HepG2 (cell line): ENCODE measurements around the gene C1S. TPM values are rescaled to one million over a fixed set of nuclear protein-coding genes. Genes with fewer than 3 reads are reported as not detected.

Source experiments
- ATAC-seq: fragments of 200-7000 bp; cut with Tn5 transposase; 3 replicates; pipeline ENCODE4 v1.9.1; 2020; ENCODE audit warnings: mild to moderate bottlenecking, moderate library complexity
- BruUV-seq: library from RNA; stranded (reverse); fragments of 400-500 nt; replicated peaks from 2 replicates; lab custom pipeline; 2021; lab: Mats Ljungman, UMichigan
- CTCF ChIA-PET: fragments of 300-600 bp; formaldehyde crosslinking; extraction: SDS; loops from one replicate; lab custom pipeline; 2021; ENCODE audit warnings: low total read pairs, inconsistent platforms, low intra/inter-chr PET ratio; lab: Yijun Ruan, JAX
- POLR2A ChIA-PET: fragments of 350-600 bp; sonication (Branson Sonifier 250); formaldehyde crosslinking; loops from one replicate; lab custom pipeline; 2020; ENCODE audit warnings: antibody characterized with exemption, inconsistent platforms; lab: Yijun Ruan, JAX
- DNase-seq: peaks from one replicate; pipeline ENCODE4 v3.0.0-alpha.2; 2015; ENCODE audit warnings: low spot score
- FAIRE-seq: peaks from 3 replicates; lab custom pipeline; 2011; peaks lifted over from hg19 to GRCh38; lab: Jason Lieb, UNC
- H2AFZ ChIP-seq: one replicate; pipeline ENCODE4 v1.6.1; 2011; ENCODE audit warnings: low read length, inconsistent platforms
- H3K27ac ChIP-seq: fragments of 300-600 bp; 3 replicates; pipeline ENCODE4 v1.8.0; 2011; ENCODE audit warnings: mixed run types, mild to moderate bottlenecking, mixed read lengths, low read length, inconsistent platforms; ENCODE audit not compliant: insufficient read depth; ENCODE audit errors: extremely low read length
- H3K27me3 ChIP-seq, 2 experiments: fragments of 200-600 bp in 1 of 2; 2 replicates in 1 of 2; 3 replicates in 1 of 2; pipeline versions ENCODE4 v1.6.0 to v1.8.0; 2011; ENCODE audit warnings: low read length in 2 of 2, mild to moderate bottlenecking in 2 of 2, moderate library complexity in 2 of 2, inconsistent platforms in 1 of 2; ENCODE audit not compliant: insufficient read depth in 2 of 2, control insufficient read depth in 1 of 2
- H3K36me3 ChIP-seq, 2 experiments: fragments of 200-600 bp in 1 of 2; replicated peaks in 1 of 2; 2 replicates in 1 of 2; 3 replicates in 1 of 2; pipeline versions ENCODE4 v1.5.1 to v1.8.0; 2011; ENCODE audit warnings: low read length in 2 of 2, inconsistent platforms in 1 of 2; ENCODE audit not compliant: insufficient read depth in 2 of 2, control insufficient read depth in 1 of 2
- H3K4me1 ChIP-seq: 2 replicates; pipeline ENCODE4 v1.5.1; 2012; ENCODE audit warnings: low read length, inconsistent platforms; ENCODE audit not compliant: insufficient read depth
- H3K4me2 ChIP-seq: 2 replicates; pipeline ENCODE4 v1.6.0; 2011; ENCODE audit warnings: low read depth, low read length, inconsistent platforms
- H3K4me3 ChIP-seq, 3 experiments: fragments of 200-600 bp in 1 of 3; sonication (generic), shearing (Covaris generic) in 1 of 3; replicated peaks in 1 of 3; 2 replicates each; pipeline ENCODE4 v1.5.1; 2011 to 2016; ENCODE audit warnings: low read length in 3 of 3, inconsistent platforms in 2 of 3, low read depth in 2 of 3, mild to moderate bottlenecking in 2 of 3, control low read depth in 1 of 3, mixed read lengths in 1 of 3; ENCODE audit not compliant: insufficient read depth in 1 of 3
- H3K79me2 ChIP-seq: one replicate; pipeline ENCODE4 v1.6.1; 2011; ENCODE audit warnings: low read length, inconsistent platforms; ENCODE audit not compliant: insufficient read depth
- H3K9ac ChIP-seq: 2 replicates; pipeline ENCODE4 v1.6.0; 2011; ENCODE audit warnings: mild to moderate bottlenecking, low read depth, low read length, inconsistent platforms; ENCODE audit not compliant: insufficient read depth
- H3K9me3 ChIP-seq: 2 replicates; pipeline ENCODE4 v1.5.1; 2012; ENCODE audit warnings: mild to moderate bottlenecking, low read length
- H4K20me1 ChIP-seq: 2 replicates; pipeline ENCODE4 v1.6.0; 2011; ENCODE audit warnings: inconsistent platforms, mild to moderate bottlenecking, low read length, moderate library complexity; ENCODE audit not compliant: insufficient read depth
- CEBPB ChIP-seq: IDR thresholded peaks from 2 replicates; pipeline ENCODE4 v1.6.1; 2011; ENCODE audit warnings: low read depth, low read length, improper control_type of control experiment, borderline replicate concordance
- DMAP1 ChIP-seq: IDR thresholded peaks from 2 replicates; pipeline ENCODE4 v1.6.1; 2016
- KMT2A ChIP-seq: sonication (generic); formaldehyde crosslinking; IDR thresholded peaks from 2 replicates; pipeline ENCODE4 v1.4.0; 2020; ENCODE audit warnings: missing genetic modification reagents
- PHF21A ChIP-seq: sonication (generic); formaldehyde crosslinking; IDR thresholded peaks from 2 replicates; pipeline ENCODE4 v1.5.0; 2020; ENCODE audit warnings: mild to moderate bottlenecking, missing genetic modification reagents
- SP2 ChIP-seq: sonication (generic); formaldehyde crosslinking; IDR thresholded peaks from 2 replicates; pipeline ENCODE4 v1.5.1; 2020; ENCODE audit warnings: mild to moderate bottlenecking, missing genetic modification reagents
- TERF1 ChIP-seq: sonication (generic); formaldehyde crosslinking; IDR thresholded peaks from 2 replicates; pipeline ENCODE4 v1.8.0; 2022; ENCODE audit warnings: mild to moderate bottlenecking, missing genetic modification reagents, moderate library complexity
- WIZ ChIP-seq: sonication (generic); formaldehyde crosslinking; IDR thresholded peaks from 2 replicates; pipeline ENCODE4 v1.5.1; 2020; ENCODE audit warnings: mild to moderate bottlenecking, missing genetic modification reagents
- WGBS: methylation state at CpG from one replicate; pipeline ENCODE4 v1.1.6; 2017; ENCODE audit warnings: low lambda C conversion rate; 5-methylcytosine and 5-hydroxymethylcytosine counted together
- in situ Hi-C: cut with HindIII; loops from 2 replicates; pipeline ENCODE4 v1.10.0; 2017; ENCODE audit warnings: low pct_unique_long_range_greater_than_20kb; ENCODE audit not compliant: extremely low pct_ligation_motif_present
- intact Hi-C: fragments of 100-400 bp; cut with micrococcal nuclease; formaldehyde crosslinking; loops from one replicate; pipeline ENCODE4 v1.10.0; 2022; ENCODE audit not compliant: unreplicated experiment
- polyA plus RNA-seq, 8 experiments: library from polyadenylated mRNA; depleted of rRNA in 3 of 8; stranded (reverse) in 7 of 8; unstranded in 1 of 8; fragments of >200 nt; fragmentation: Illumina TruSeq in 4 of 8; extraction: Trizol in 4 of 8; gene quantifications; 2 replicates each; pipeline versions ENCODE4 v1.2.1 to v1.2.3, GENCODE V29; 2011 to 2016; ENCODE audit warnings: low read depth in 4 of 8, missing spikeins in 1 of 8, mixed read lengths in 1 of 8; ENCODE audit not compliant: insufficient read depth in 1 of 8
- total RNA-seq, 5 experiments: library from RNA; depleted of rRNA; stranded (reverse); fragments of >200 nt; fragmentation: Illumina TruSeq; extraction: Trizol; gene quantifications; 2 replicates each; pipeline ENCODE4 v1.2.3, GENCODE V29; 2016; ENCODE audit warnings: low read depth in 1 of 5

C1S gene
- total and polyA plus RNA-seq, 2 of the 13 experiments (the other 11 are each of a cell fraction or from before 2014, with no cell fraction given), result 14.5 to 18.2 TPM

- ATAC-seq (no peak), FAIRE-seq (no peak), DNase-seq (no peak)
- no TSS peak for BruUV-seq
- POLR2A ChIA-PET, result no interaction called here
- WGBS, result 12% methylated on average over 3 of the region's 3 CpGs
- TF ChIP-seq CEBPB (0 out of 2 replicates have a peak, but pooled peaks have one; percentile 36), WIZ (CRISPR knock-in tag) (no peak), DMAP1 (no peak)
- H3K4me1 ChIP-seq, result peaks cover 34% of the 10 kb centered on the region
- no peaks in the 10 kb centered on the region for H3K79me2 ChIP-seq
- intact Hi-C loops, result no loop called here
- no peaks in the 10 kb centered on the region for H3K9me3 ChIP-seq
- no peaks in the 10 kb centered on the region for H3K36me3 ChIP-seq
- in situ Hi-C loops, result no loop called here
- no peak overlapping the region for H2AFZ ChIP-seq
- no peaks in the 10 kb centered on the region for H3K27me3 ChIP-seq
- H3K9ac ChIP-seq, result no peak overlapping the region
- H3K4me2 ChIP-seq, result no peak overlapping the region
- H3K27ac ChIP-seq, result no peak overlapping the region
- no peak overlapping the region for H3K4me3 ChIP-seq
- CTCF ChIA-PET, result no interaction called here
- H4K20me1 ChIP-seq, result no peaks in the 10 kb centered on the region
These were observed 15.4 kb downstream of the C1S start for GRCh38 chr12:7075939-7076338.

- Histone ChIP-seq H3K4me3 (no peak overlapping the region), H4K20me1 (no peaks in the 10 kb centered on the region), H3K4me1 (peaks cover 30% of the 10 kb centered on the region), H3K9me3 (no peaks in the 10 kb centered on the region), H3K27ac (no peak overlapping the region), H3K4me2 (no peak overlapping the region), H2AFZ (no peak overlapping the region), H3K27me3 (no peaks in the 10 kb centered on the region), H3K9ac (no peak overlapping the region), H3K36me3 (no peaks in the 10 kb centered on the region), H3K79me2 (no peaks in the 10 kb centered on the region)
- ATAC-seq, result no peak
- BruUV-seq, result no TSS peak
- DNase-seq, result no peak
- CTCF ChIA-PET, result no interaction called here
- FAIRE-seq, result no peak
- POLR2A ChIA-PET, result no interaction called here
- intact Hi-C loops, result no loop called here
- 77% methylated on average over 4 of the region's 4 CpGs for WGBS
- in situ Hi-C loops, result no loop called here
- TF ChIP-seq PHF21A, result no peak
- no peak for TF ChIP-seq TERF1 (CRISPR knock-in tag)
- no peak for TF ChIP-seq SP2 (CRISPR knock-in tag)
- TF ChIP-seq KMT2A (CRISPR knock-in tag), result no peak
These were observed 16.0 kb downstream of the C1S start for GRCh38 chr12:7076493-7076892.
